BLaER1 treated with 17β-estradiol and CSF1 and Interleukin-3, amounts not matched to agents 10 nM and 100 nM (cell line): Measurements from ENCODE around the gene DOK6.

Experiments
- H3K27ac ChIP-seq, 11 experiments: shearing (Covaris generic); formaldehyde crosslinking; 2 replicates each; pipeline ENCODE4 v1.8.1; 2022
- H3K27me3 ChIP-seq, 11 experiments: shearing (Covaris generic); formaldehyde crosslinking; 2 replicates each; pipeline ENCODE4 v1.8.1; 2022
- H3K36me3 ChIP-seq, 11 experiments: shearing (Covaris generic); formaldehyde crosslinking; 2 replicates each; pipeline ENCODE4 v1.8.1; 2022
- H3K4me1 ChIP-seq, 10 experiments: shearing (Covaris generic); formaldehyde crosslinking; 2 replicates each; pipeline ENCODE4 v1.8.1; 2022
- H3K4me2 ChIP-seq, 11 experiments: shearing (Covaris generic); formaldehyde crosslinking; 2 replicates each; pipeline ENCODE4 v1.8.1; 2022
- H3K4me3 ChIP-seq, 10 experiments: shearing (Covaris generic); formaldehyde crosslinking; 2 replicates each; pipeline ENCODE4 v1.8.1; 2022
- H3K9ac ChIP-seq, 11 experiments: shearing (Covaris generic); formaldehyde crosslinking; 2 replicates each; pipeline ENCODE4 v1.8.1; 2022
- H3K9me3 ChIP-seq, 11 experiments: shearing (Covaris generic); formaldehyde crosslinking; replicated peaks in 1 of 11; 2 replicates each; pipeline ENCODE4 v1.8.1; 2022
- H4K20me1 ChIP-seq, 11 experiments: shearing (Covaris generic); formaldehyde crosslinking; 2 replicates each; pipeline ENCODE4 v1.8.1; 2022
- Cebpa-rat ChIP-seq, 11 experiments: shearing (Covaris generic); IDR thresholded peaks; 2 replicates each; pipeline ENCODE4 v1.8.1; 2022

DOK6 gene

DNA sequence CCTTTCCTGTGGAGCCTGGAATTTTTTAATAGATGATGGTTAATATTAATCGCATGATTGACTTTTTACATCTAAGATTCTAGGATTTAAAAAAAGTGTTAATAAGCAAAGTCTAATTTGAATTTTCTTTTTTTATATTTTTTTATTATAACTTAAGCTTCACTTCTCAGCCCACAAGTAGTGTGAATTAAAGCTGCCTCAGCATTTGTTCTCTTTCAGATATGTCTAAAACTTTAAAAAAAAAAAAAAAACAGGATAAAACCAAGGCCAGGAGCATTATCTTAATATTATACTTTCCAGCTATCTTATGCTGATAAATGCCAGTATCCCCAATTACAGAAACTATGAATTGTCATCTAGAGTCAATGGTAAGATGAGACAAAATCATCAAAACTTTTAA is 437.3 kb downstream of the DOK6 start:
- peaks cover 0 to 5% (median 0%) of the 10 kb centered on the region in 11 experiments; a peak in 1 of 22 replicates for H3K9me3 ChIP-seq
- no peaks in the 10 kb centered on the region for H4K20me1 ChIP-seq
- no peak overlapping the region for H3K4me2 ChIP-seq
- H3K27ac ChIP-seq, result no peak overlapping the region
- H3K36me3 ChIP-seq, result no peaks in the 10 kb centered on the region
- H3K4me3 ChIP-seq, result no peak overlapping the region
- TF ChIP-seq Cebpa-rat (IDR thresholded peaks at IDR 0.05), result no peak
- H3K27me3 ChIP-seq, result no peaks in the 10 kb centered on the region
- no peak overlapping the region for H3K9ac ChIP-seq
- no peaks in the 10 kb centered on the region for H3K4me1 ChIP-seq

DNA sequence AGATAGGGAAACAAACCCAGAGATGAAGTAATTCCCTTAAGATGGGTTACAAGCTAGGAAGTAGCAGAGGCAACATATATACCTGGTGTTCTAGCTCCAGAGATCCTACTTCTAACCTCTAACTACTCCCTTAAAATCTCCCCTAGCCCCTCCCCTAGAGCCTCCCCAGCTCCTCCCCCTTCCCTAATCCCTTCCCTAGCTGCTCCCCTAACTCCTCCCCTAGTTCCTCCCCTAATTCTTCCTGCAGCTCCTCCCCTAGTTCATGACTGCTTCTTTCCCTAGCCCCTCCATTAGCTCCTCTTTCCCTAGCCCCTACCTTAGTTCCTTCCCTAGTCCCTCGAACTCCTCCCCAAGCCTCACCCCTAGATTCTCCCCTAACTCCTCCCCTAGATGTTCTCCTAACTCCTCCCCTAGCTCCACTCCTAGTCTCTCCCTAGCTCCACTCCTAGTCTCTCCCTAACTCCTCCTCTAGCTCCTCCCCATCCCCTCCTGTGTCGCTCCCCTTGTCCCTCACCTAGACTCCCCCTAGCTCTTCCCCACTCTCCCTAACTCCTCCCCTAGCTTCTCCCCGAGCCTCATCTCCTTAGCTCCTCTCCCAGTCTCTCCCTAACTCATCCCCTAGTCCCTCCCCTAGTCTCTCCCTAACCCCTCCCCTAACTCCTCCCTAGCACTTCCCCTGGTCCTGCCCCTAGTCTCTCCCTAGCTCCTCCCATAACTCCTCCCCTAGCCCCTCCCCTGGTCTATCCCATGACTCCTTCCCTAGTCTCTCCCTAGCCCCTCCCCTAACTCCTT is 438.1 kb downstream of the DOK6 start:
- H3K27me3 ChIP-seq, result no peaks in the 10 kb centered on the region
- H4K20me1 ChIP-seq, result no peaks in the 10 kb centered on the region
- TF ChIP-seq Cebpa-rat (IDR thresholded peaks at IDR 0.05), result no peak
- no peaks in the 10 kb centered on the region for H3K36me3 ChIP-seq
- no peak overlapping the region for H3K27ac ChIP-seq
- no peak overlapping the region for H3K9ac ChIP-seq
- H3K4me3 ChIP-seq, result no peak overlapping the region
- H3K4me2 ChIP-seq, result no peak overlapping the region
- no peaks in the 10 kb centered on the region for H3K4me1 ChIP-seq
- H3K9me3 ChIP-seq, result peaks cover 0 to 5% (median 0%) of the 10 kb centered on the region in 11 experiments; a peak in 1 of 22 replicates

DNA sequence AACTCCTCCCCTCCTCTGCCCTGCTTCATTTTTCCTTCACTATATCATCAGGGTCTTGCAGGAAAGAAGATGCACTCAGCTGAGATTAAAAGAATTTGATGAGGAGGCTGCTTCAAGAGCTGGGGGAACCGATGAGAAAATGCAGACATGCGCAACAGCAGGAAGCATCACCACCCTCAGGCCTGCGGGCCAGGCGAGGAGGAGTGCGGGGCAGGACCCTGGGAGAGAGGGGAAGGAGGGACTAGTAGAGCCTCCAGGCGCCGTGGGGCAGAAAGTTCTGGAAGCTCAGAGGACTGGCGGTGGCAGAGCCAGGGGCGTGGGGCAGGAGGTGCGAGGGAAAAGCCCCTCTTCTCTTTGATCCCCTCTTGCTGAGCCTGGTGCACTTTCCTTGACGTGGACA is 438.8 kb downstream of the DOK6 start:
- H3K36me3 ChIP-seq, result no peaks in the 10 kb centered on the region
- no peak overlapping the region for H3K4me3 ChIP-seq
- no peak overlapping the region for H3K27ac ChIP-seq
- no peak overlapping the region for H3K9ac ChIP-seq
- H4K20me1 ChIP-seq, result no peaks in the 10 kb centered on the region
- no peak overlapping the region for H3K4me2 ChIP-seq
- H3K27me3 ChIP-seq, result no peaks in the 10 kb centered on the region
- no peaks in the 10 kb centered on the region for H3K4me1 ChIP-seq
- no peak for TF ChIP-seq Cebpa-rat (IDR thresholded peaks at IDR 0.05)
- peaks cover 0 to 5% (median 0%) of the 10 kb centered on the region in 11 experiments; a peak in 1 of 22 replicates for H3K9me3 ChIP-seq

DNA sequence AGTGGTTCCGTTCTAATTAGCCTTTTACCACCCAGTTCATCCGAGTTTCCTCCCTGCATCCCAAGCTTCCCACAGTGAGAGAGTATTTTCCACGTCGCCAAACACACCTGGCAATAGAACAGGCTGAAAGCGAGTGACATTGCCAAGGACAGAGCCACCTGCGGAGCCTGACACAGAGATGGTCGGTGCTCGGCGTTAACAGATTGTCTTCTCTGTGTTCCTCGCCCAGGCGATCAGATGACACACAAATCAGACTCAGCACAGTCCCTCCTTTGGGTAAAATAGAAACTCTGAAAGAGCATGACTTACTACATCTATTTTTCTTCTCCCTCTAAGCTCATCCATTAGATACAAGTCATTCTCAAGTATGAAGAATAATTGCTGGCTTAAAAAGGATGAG is 439.3 kb downstream of the DOK6 start:
- Histone ChIP-seq H3K36me3 (no peaks in the 10 kb centered on the region), H3K4me3 (no peak overlapping the region), H3K9me3 (peaks cover 0 to 5% (median 0%) of the 10 kb centered on the region in 11 experiments; a peak in 1 of 22 replicates), H3K4me1 (no peaks in the 10 kb centered on the region), H3K27me3 (no peaks in the 10 kb centered on the region), H3K27ac (no peak overlapping the region), H4K20me1 (no peaks in the 10 kb centered on the region), H3K4me2 (no peak overlapping the region), H3K9ac (no peak overlapping the region)
- no peak for TF ChIP-seq Cebpa-rat (IDR thresholded peaks at IDR 0.05)

DNA sequence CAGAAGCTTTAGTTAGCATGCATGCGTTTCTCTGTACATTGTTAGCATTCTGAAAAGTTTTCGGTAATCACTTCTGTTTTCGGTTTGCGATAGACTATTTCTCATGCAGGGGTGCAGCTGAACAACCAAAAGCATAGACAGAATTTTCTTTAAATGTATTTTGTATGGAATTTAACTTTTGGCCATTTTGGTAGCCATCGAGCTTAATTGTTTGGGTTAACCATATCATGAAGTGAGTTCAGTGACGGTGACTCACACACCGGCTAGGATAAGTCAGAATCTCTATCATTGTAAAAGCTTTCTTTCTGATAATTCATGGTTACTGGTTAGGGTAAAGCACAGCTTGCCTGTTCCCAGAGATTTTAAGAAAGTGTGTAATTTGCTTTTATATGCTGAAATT is 439.8 kb downstream of the DOK6 start:
- Histone ChIP-seq H3K4me3 (no peak overlapping the region), H4K20me1 (no peaks in the 10 kb centered on the region), H3K4me1 (no peaks in the 10 kb centered on the region), H3K36me3 (no peaks in the 10 kb centered on the region), H3K27ac (no peak overlapping the region), H3K4me2 (no peak overlapping the region), H3K9ac (no peak overlapping the region), H3K27me3 (no peaks in the 10 kb centered on the region), H3K9me3 (peaks cover 0 to 5% (median 0%) of the 10 kb centered on the region in 11 experiments; a peak in 1 of 22 replicates)
- TF ChIP-seq Cebpa-rat (IDR thresholded peaks at IDR 0.05), result no peak

DNA sequence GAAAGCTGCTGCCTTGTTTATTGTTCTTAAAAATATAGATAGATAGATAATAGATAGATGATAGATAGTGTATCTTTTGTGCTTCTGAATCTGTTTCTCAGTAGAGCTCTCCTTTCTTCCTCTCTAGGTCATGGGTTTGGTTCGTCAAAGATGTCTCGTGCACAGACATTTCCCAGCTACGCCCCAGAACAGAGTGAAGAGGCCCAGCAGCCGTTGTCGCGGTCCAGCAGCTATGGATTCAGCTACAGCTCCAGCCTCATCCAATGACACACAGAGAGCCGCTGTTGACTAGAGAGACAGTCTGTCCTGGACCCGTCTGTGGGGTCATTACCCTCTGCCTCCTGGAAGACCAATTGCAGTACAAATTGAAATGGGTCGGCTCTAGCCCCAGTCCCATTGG is 440.4 kb downstream of the DOK6 start:
- Histone ChIP-seq H3K36me3 (no peaks in the 10 kb centered on the region), H3K27me3 (no peaks in the 10 kb centered on the region)
- TF ChIP-seq Cebpa-rat (IDR thresholded peaks at IDR 0.05), result no peak

DNA sequence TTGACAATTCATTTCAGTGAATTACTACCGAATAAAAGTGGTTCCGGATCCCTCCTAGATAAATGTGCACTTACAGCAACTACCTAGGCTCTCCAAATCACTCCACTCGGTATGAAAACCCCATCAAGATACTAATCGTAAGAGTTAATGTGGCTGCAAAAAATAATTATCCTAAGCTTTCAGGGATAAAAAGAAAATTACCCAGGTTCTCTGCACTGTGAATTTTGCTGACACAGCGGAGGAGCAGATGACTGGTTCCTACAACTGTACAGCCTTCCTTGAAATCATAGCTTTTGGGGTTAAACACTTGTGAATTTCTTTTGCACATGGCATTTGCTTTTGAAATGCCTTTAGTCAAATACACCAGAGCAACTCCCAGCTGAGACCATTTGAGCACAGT is 442.3 kb downstream of the DOK6 start:
- TF ChIP-seq Cebpa-rat (IDR thresholded peaks at IDR 0.05), result no peak
- H4K20me1 ChIP-seq, result no peaks in the 10 kb centered on the region

More for the DNA sequence above, 440.4 kb downstream of the DOK6 start:
- Histone ChIP-seq H3K4me3 (no peak overlapping the region), H3K4me1 (no peaks in the 10 kb centered on the region), H3K4me2 (no peak overlapping the region), H3K27ac (no peak overlapping the region), H4K20me1 (no peaks in the 10 kb centered on the region), H3K9ac (no peak overlapping the region), H3K9me3 (peaks cover 0 to 5% (median 0%) of the 10 kb centered on the region in 11 experiments; a peak in 1 of 22 replicates)

DNA sequence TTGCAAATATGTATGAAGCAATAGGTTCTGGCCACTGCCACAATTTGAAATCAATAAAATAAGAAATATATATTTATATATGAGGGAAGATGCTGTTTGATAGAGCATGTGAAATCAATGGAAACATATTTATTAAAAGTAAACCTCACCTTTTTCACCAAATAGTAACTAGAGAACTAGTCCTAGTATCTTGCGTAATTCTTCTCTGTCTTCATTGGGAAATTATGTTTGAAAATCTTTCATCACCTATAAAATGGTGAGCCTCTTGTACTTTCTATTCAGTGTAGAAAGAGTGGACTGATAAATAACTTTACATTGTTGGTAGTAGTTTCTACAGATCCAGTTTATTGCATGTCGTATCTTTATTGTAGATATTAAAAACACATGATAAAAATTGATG is 444.0 kb downstream of the DOK6 start:
- TF ChIP-seq Cebpa-rat (IDR thresholded peaks at IDR 0.05), result no peak
- Histone ChIP-seq H4K20me1 (no peaks in the 10 kb centered on the region), H3K4me2 (no peak overlapping the region), H3K9me3 (no peaks in the 10 kb centered on the region), H3K4me1 (no peaks in the 10 kb centered on the region), H3K27me3 (no peaks in the 10 kb centered on the region), H3K36me3 (no peaks in the 10 kb centered on the region), H3K27ac (no peak overlapping the region), H3K9ac (no peak overlapping the region), H3K4me3 (no peak overlapping the region)

More for the DNA sequence above, 442.3 kb downstream of the DOK6 start:
- Histone ChIP-seq H3K4me3 (no peak overlapping the region), H3K4me2 (no peak overlapping the region), H3K9me3 (peaks cover 0 to 5% (median 0%) of the 10 kb centered on the region in 11 experiments; a peak in 1 of 22 replicates), H3K9ac (no peak overlapping the region), H3K27ac (no peak overlapping the region), H3K36me3 (no peaks in the 10 kb centered on the region), H3K27me3 (no peaks in the 10 kb centered on the region), H3K4me1 (no peaks in the 10 kb centered on the region)

DNA sequence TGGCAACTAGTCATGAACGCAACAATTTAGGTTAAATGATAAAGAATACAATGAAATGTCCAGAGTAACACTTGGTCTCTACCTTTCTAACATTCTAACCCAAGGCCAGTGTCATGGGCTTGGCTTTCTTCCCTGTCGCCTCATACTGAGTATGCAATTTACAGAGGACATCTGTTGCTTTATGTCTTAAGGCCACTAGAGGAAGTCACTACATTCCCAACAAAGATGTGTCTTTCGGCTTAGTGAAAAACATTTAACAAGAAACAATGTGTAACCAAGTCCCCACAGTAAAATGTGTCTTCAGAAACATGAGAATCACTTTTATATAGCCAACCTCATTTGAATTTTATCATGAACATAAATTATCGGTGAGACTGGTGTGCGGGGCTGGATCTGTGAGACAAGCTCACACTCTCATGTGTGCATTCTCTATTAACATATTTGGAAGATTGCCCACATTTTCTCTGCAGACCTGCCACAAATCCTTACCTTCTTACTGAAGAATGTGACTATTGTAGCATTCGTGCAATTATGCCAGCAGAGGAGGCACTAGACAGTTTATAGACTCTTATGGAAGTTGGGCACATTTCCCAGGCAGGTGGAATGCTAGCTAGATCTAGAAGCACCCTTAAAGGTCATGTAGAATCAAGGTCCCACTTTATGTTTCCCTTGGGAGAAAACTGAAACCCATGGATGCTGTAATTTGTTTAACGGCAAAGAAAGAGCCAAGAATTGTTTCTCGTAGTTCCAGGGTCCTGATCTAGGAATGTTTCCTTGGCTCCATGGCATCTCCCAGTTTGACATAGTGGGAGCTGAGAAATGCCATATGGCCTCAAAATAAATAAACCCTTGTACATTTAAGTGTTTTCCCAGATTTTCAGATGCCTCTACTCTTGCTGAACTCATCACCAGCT is 445.2 kb downstream of the DOK6 start:
- Histone ChIP-seq H3K9me3 (no peaks in the 10 kb centered on the region), H3K4me2 (no peak overlapping the region), H3K27ac (no peak overlapping the region), H3K4me3 (no peak overlapping the region), H4K20me1 (no peaks in the 10 kb centered on the region), H3K36me3 (no peaks in the 10 kb centered on the region), H3K9ac (no peak overlapping the region), H3K4me1 (no peaks in the 10 kb centered on the region), H3K27me3 (no peaks in the 10 kb centered on the region)
- no peak for TF ChIP-seq Cebpa-rat (IDR thresholded peaks at IDR 0.05)
